T-helper 2 cell treated with Interferon-gamma antibody and Interleukin-4, amounts not matched to agents 5 μg/mL and 100 μg/mL, for 36 hours (primary cell): ENCODE results near the gene RTN4RL1.
A peak's percentile ranks its signal among the peaks of the same experiment; 100 is the strongest.

Source experiments
- DNase-seq: peaks from one replicate; pipeline ENCODE4 v3.0.0; 2021; ENCODE audit warnings: low spot score
- H3K27ac Mint-ChIP-seq: one replicate; pipeline ENCODE4 v1.8.0; 2021; ENCODE audit warnings: mild to moderate bottlenecking, mixed read lengths
- H3K27me3 Mint-ChIP-seq: one replicate; pipeline ENCODE4 v1.8.0; 2021; ENCODE audit warnings: low read depth, mixed read lengths
- H3K36me3 Mint-ChIP-seq: one replicate; pipeline ENCODE4 v1.8.0; 2021; ENCODE audit warnings: low read depth, mixed read lengths
- H3K4me1 Mint-ChIP-seq: one replicate; pipeline ENCODE4 v1.8.0; 2021; ENCODE audit warnings: low read depth, mixed read lengths
- H3K4me3 Mint-ChIP-seq: one replicate; pipeline ENCODE4 v1.8.0; 2022; ENCODE audit warnings: mild to moderate bottlenecking, moderate library complexity, mixed read lengths
- H3K9me3 Mint-ChIP-seq: one replicate; pipeline ENCODE4 v1.8.0; 2021; ENCODE audit warnings: mixed read lengths

Gene RTN4RL1

DNA sequence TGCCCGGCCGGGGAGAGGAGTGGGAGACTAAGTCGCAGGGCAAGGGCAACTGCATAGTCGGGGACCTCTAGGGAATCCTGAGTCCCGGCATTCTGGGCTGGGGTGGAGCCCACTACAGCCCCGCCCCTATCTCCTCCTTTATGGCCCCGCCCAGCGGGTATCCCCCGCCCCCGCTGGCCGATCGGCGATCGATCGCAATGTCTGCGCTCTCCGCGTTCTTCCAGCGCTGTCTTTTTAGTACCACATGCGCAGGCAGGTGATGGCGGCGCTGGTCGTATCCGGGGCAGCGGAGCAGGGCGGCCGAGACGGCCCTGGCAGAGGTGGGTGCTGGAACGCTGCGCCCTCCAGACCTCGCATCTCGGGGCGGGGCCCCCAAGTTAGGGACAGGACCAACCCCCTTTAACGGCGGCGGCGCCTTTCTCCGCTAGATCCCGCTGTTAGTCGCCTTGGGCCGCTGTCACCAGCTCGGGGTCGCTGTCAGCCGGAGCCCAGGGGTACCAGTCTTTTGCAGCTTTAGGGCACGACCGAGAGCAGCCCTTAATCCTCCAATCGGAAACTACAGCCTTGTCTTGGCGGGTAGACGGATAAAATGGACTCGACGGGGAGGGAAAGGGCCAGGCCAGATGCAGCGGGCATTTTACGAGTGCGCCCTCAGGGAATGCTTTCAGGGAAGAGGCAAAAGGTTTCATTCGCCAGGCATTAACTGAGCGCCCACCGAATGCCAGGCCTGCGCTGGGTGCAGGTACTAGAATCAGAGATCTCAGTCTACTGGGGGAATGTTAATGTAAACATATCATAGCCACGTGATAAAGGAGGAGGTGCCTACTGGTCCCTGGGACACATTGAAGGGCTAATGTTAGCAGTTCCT is 5.0 kb upstream of the RTN4RL1 start, which contains the start of gene DPH1:
DPH1 (plus strand) TSS at position 243 of the 868 bp plus-strand sequence; CDS start at position 260, 17 bp downstream.
- peaks cover 4% of the 10 kb centered on the region for H3K36me3 Mint-ChIP-seq
- H3K4me1 Mint-ChIP-seq = peaks cover 14% of the 10 kb centered on the region
- peak within 1 kb of the TSS; percentile 81 for H3K27ac Mint-ChIP-seq
- no peaks in the 10 kb centered on the region for H3K9me3 Mint-ChIP-seq
- DNase-seq = peak; percentile 87
- H3K27me3 Mint-ChIP-seq = peaks cover 35% of the 10 kb centered on the region
- peak within 1 kb of the TSS; percentile 97 for H3K4me3 Mint-ChIP-seq

DNA sequence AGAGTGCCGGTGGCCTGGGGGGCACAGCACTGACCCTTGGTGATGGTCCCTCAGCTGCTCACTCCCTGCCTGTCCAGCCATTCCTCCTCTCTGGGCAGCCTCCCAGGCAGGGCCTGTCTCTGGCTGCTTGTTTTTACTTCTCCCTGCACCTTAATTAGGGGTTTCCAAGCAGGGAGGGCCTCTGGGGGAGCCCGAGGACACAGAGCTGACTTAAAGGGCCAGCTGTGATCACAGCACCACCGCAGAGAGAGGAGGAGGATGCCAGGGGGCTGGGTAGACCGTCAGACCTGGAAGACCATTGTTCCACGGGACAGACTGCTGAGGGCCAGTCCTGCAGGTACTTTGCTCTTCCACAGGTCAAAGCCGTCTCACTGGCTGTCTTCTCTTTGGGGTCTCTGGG is 3.6 kb upstream of the RTN4RL1 start:
- H3K4me1 Mint-ChIP-seq = peaks cover 15% of the 10 kb centered on the region
- H3K4me3 Mint-ChIP-seq = no peak overlapping the region
- H3K27ac Mint-ChIP-seq = no peak overlapping the region
- H3K27me3 Mint-ChIP-seq = peaks cover 38% of the 10 kb centered on the region
- DNase-seq = no peak
- peaks cover 4% of the 10 kb centered on the region for H3K36me3 Mint-ChIP-seq
- H3K9me3 Mint-ChIP-seq = no peaks in the 10 kb centered on the region

DNA sequence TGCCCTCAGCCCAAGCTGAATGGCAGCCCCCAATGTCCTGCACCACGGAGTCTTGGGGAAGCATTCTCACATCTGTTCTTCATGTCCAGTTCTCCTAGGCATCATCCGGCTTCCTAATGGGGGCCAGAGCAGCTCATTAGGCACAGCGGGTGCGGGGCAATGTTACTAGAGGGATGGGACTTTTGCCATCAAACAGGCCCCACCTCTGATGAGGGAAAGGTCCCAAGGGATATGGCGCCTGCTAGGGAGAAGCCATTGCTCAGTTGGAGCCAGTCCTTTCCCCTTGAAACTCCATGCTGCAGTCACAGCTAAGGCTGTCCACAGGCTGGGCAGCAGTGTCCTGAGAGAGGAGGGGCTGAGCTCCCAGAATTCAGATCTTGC is 3.1 kb upstream of the RTN4RL1 start:
- no peaks in the 10 kb centered on the region for H3K9me3 Mint-ChIP-seq
- H3K36me3 Mint-ChIP-seq = peaks cover 4% of the 10 kb centered on the region
- peaks cover 42% of the 10 kb centered on the region for H3K27me3 Mint-ChIP-seq
- no peak for DNase-seq
- no peak overlapping the region for H3K4me3 Mint-ChIP-seq
- H3K27ac Mint-ChIP-seq = no peak overlapping the region
- peaks cover 15% of the 10 kb centered on the region for H3K4me1 Mint-ChIP-seq

DNA sequence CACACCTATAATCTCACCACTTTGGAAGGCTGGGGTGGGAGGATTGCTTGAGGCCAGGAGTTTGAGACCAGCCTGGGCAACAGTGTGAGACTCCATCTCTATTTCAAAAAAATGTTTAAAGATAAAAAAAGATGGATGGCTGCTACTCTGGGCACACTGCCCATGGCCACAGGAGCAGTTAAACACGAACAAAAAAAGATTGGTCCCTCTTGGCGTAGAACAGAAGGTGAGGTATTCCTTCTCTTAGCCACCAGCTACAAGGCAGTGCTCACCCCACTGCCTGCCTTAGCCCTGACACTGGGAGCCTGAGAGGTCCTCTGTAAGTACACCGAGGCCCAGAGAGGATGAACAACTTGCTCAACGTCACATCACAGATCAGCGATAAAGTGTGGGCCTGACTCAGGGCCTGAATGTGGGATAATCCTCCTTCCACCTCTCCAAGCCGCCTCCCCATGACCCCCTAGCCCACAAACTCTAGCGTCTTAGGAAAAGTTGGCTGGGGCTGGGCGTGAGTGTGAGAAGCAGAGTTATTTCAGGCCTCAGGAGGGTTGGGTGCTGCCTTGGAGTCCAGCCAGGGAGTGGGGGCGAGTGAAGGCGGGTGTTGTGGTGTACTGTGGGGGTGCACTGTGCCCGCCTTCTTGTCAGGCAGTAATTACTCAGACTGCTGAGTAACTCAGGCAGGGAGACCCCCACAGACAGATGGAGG is 2.5 kb upstream of the RTN4RL1 start:
- H3K4me1 Mint-ChIP-seq = peaks cover 15% of the 10 kb centered on the region
- peaks cover 47% of the 10 kb centered on the region for H3K27me3 Mint-ChIP-seq
- H3K9me3 Mint-ChIP-seq = no peaks in the 10 kb centered on the region
- no peak overlapping the region for H3K27ac Mint-ChIP-seq
- peaks cover 4% of the 10 kb centered on the region for H3K36me3 Mint-ChIP-seq
- no peak for DNase-seq
- H3K4me3 Mint-ChIP-seq = no peak overlapping the region

DNA sequence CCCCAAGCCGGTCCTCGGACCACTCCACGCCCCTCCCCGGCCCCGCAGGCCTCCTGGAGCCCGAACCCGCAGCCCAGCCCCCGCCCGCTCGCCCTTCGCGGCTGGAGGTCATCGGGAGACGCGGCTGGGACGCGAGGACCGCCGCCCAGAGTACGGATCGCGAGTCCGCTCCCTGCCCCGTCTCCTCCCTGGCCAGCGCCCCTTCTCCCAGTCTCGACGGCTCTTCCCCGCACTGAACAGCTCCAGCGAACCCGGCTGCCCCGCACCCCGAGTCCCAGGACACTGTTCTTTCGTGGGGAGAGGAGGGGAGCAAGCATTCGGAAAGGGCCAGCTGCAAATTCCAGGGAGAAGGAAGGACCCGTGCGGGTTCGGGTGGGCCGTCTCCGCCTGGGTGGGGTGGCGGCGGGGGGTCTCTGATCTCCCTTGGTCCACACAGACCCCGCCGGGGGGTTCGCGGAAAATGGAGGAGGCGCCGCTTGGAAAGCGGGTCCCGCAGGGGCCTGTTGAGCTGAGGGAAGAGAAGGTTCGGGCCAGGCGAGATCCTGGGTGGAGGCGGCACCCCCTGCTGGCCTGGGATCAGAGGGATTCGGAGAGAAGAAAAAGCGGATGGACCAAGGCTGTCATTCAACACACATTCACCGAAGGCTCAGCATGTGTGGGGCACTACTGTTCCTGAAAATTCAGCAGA is 632 bp upstream of the RTN4RL1 start:
- no peak for DNase-seq
- Mint-ChIP-seq H3K9me3 (no peaks in the 10 kb centered on the region), H3K27ac (no peak overlapping the region), H3K36me3 (peaks cover 4% of the 10 kb centered on the region), H3K27me3 (peaks cover 58% of the 10 kb centered on the region), H3K4me1 (peaks cover 13% of the 10 kb centered on the region), H3K4me3 (peak overlapping the region; percentile 73)

DNA sequence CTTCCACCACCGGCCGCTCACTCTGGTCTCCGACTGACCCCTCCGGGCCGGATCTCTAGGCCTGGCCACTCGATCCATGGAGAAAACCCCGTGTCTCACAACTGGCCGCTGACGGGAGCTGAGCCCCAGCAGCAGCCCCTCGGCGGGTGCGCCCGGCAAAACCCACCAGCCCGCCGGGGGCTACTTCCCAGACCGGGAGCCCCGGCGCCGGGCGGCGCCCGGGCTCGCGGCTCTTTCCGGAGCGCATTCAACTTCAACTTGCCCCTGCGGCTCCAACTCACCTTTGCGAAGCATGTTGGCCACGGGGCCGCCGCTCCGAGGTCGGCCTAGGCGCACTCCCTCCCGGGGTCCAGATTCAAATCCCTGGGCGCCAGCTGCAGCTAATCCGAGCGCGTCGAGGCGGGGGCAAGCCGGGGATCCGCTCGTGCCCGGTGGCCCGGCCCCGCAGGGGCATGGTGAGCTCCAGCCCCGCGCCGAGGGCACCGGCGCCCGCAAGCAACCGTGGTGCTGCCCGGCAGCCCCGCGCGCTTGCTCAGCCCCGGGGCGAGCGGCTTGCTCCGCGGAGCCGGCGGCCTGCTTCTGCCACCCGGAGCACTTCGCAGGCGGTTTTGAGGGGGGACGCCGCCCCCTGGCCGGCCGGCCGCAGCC is 438 bp downstream of the RTN4RL1 start:
- Mint-ChIP-seq H3K36me3 (peaks cover 4% of the 10 kb centered on the region), H3K27ac (no peak overlapping the region)
- no peak for DNase-seq

DNA sequence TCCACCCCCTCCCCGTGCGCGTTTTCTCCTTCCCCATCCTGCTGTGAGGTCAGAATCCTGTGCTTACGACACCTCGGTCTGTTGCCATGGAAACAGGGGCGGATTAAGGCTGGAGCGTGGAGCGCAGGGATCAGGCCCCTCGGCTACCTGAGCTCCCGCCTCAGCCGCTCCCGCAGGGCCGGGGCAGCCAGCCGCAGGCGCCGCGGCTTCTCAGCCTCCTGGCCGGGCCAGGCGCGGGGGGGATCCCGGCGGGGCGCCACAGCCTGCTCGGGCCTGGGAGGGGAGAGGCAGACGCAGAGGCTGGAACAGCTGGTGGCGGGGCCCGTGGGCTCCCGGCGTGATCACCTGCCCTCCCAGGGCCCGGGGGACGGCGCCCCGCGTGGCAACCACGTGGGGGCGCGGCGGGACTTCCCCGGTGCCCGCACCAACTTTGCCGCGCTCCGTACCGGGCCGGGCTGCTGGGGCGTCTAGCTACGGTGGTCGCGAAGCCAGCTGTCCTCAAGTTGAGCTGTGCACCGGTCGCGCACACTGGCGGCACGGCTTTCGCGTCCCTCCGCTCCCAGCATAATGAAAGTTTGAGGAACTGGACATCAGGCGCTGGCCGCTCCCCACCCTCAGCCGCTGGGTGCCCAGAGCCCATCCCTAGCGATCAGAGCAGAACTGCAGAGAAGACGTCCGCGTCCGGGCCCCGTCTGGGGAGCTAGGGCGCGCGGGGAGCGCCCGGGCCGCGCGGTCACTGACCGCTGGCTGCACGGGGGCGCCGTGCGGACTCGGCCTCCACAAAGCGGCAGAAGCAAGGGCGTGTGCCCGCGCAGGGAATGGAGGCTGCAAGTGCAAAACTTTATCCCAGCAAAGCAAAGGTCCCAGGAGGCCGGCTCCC is 1.2 kb downstream of the RTN4RL1 start:
- H3K9me3 Mint-ChIP-seq = no peaks in the 10 kb centered on the region
- DNase-seq = no peak
- H3K27ac Mint-ChIP-seq = no peak overlapping the region
- H3K4me3 Mint-ChIP-seq = peak overlapping the region; percentile 50
- peaks cover 8% of the 10 kb centered on the region for H3K4me1 Mint-ChIP-seq
- H3K27me3 Mint-ChIP-seq = peaks cover 70% of the 10 kb centered on the region
- H3K36me3 Mint-ChIP-seq = peaks cover 4% of the 10 kb centered on the region

More for the DNA sequence above, 438 bp downstream of the RTN4RL1 start:
- Mint-ChIP-seq H3K27me3 (peaks cover 66% of the 10 kb centered on the region), H3K4me1 (peaks cover 10% of the 10 kb centered on the region), H3K9me3 (no peaks in the 10 kb centered on the region), H3K4me3 (peak overlapping the region; percentile 15)

DNA sequence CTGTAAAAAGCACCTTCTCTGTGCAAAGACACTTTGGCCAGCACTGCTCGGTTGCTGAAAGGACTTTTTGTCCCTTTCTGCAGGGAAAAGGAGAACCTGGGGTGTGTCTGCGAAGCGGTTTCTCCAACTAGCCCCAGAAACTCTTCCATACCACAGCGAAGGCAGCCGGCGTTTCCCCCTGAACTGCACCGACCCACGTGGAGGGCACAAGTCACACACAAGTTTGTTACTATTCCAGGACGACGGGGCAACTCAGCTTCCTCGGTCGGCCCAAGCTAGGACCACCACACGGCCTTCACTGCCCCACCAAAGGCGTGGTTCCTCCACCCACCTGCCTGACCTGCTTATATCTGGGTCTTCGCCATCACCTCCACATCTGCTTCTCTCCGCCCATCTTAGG is 1.9 kb downstream of the RTN4RL1 start:
- Mint-ChIP-seq H3K27ac (no peak overlapping the region), H3K9me3 (no peaks in the 10 kb centered on the region), H3K27me3 (peaks cover 68% of the 10 kb centered on the region), H3K4me1 (peaks cover 8% of the 10 kb centered on the region), H3K36me3 (peaks cover 4% of the 10 kb centered on the region), H3K4me3 (no peak overlapping the region)
- DNase-seq = no peak

DNA sequence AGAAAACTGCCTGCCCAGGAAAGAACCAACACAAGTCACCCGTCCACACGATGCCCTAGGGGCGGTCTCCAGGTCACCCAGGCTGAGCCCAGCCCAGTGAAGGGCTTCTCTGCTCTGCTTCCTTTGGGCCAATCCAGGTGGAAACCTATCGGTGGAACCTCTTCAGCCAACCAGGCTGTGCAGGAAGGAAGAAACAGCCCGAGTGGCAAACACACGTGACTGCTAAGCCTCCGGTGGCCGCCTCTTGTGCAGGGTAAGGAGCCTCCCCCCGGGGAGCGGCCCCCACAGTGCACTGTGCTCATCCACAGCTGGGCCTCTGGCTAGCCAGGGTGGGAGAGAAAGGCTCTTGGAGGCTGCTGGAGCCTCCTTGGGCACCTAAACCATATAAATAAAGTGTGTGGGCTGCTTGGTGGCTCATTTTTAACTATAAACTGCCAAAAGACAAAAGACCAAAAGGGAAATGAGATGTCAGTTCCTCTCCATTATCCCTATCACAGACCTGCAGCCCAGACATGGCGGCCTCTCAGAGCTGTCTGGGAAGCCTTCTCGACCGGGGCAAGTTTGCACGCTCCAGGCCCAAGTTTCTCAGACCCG is 2.4 kb downstream of the RTN4RL1 start:
- Mint-ChIP-seq H3K27ac (no peak overlapping the region), H3K36me3 (peaks cover 4% of the 10 kb centered on the region), H3K27me3 (peaks cover 66% of the 10 kb centered on the region), H3K9me3 (no peaks in the 10 kb centered on the region), H3K4me1 (peaks cover 8% of the 10 kb centered on the region), H3K4me3 (no peak overlapping the region)
- DNase-seq = no peak

DNA sequence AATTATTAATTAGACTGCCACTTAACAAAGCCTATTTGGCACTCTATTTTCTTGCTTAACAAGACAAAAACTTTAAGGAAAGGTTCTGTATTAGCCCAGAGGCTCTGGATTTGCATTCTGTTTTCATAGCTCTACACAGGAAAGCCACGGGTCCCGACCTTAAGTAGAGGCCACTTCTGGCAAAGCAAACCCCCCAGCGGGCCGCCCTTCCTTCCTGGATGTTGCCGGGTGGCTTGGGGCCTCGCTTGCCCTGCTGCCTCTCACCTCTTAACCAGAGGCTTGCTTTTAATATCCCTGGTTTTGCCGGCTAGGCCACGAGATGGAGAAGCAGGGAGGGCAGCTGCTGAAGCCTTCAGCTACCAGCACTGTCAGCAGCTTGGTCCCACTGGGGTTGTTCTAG is 4.4 kb downstream of the RTN4RL1 start:
- DNase-seq = no peak
- Mint-ChIP-seq H3K4me1 (peaks cover 3% of the 10 kb centered on the region), H3K36me3 (no peaks in the 10 kb centered on the region), H3K9me3 (no peaks in the 10 kb centered on the region), H3K27me3 (peaks cover 49% of the 10 kb centered on the region), H3K27ac (no peak overlapping the region), H3K4me3 (no peak overlapping the region)

DNA sequence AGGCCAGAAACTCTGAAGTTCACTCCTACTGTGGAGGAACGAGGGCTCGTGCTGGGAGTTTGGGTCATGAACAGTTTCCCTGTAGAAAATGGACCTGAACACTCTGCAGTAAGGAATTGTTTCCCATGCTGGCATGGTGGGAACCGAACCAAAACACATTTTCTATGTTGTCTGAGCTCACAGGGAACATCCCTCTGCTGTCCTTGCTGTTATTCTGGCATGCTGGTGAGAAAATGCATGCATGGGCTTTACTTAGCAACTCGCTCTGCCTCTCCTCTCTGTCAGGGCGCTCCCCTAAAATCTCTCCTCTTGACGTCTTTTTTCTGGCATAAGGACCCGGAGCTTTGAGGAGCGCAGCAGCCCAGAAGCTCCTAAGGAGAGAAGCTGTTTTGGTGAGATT is 5.4 kb downstream of the RTN4RL1 start:
- peaks cover 3% of the 10 kb centered on the region for H3K4me1 Mint-ChIP-seq
- no peak for DNase-seq
- peaks cover 47% of the 10 kb centered on the region for H3K27me3 Mint-ChIP-seq
- no peak overlapping the region for H3K4me3 Mint-ChIP-seq
- H3K36me3 Mint-ChIP-seq = no peaks in the 10 kb centered on the region
- no peak overlapping the region for H3K27ac Mint-ChIP-seq
- no peaks in the 10 kb centered on the region for H3K9me3 Mint-ChIP-seq

DNA sequence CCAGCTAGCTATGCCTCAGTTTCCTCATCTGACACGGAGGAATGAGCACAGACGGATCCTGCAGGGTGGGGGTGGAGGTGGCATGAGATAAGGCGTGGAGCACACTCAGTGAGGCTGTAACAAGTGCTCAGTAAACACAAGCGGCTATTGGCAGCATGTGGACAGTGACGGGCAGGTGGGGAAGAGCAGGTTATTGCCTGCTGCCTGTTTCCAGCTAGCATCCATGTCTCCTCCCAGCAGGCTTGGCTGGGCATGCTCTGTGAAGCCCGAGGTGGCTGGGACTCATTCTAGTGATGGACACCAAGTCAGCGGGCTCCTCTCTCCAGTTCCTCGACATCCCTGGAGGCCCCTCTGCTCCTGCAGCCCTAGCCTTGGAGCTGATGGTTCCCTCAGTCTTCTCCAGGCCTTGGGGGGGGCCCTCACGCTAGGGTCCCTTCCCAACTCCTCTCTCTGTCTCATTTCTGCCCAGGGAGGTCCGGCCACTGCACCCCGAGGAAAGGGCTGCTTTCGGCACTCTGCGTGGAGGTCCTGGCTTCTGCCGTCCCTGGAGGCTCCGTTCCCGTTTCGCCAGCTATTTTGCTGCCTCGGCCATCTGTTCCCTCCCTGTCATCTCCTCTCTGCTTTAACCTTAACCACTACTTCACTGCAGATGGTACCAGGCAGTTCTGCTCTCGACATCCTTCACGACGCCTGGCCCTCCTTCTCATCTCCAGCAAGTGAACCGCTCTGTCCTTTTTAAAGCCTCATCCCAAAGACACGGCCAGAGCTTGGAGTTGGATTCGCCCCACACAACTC is 6.2 kb downstream of the RTN4RL1 start:
- DNase-seq = no peak
- Mint-ChIP-seq H3K4me1 (peaks cover 2% of the 10 kb centered on the region), H3K27ac (no peak overlapping the region), H3K9me3 (no peaks in the 10 kb centered on the region), H3K36me3 (no peaks in the 10 kb centered on the region), H3K27me3 (peaks cover 46% of the 10 kb centered on the region), H3K4me3 (no peak overlapping the region)
